ENCODE measurements around the gene NME2.
"Not testable (repeated sequence)": the region's sequence is repeated elsewhere in the genome, so short reads cannot be mapped to it uniquely, and the experiment has no call there.

The NME2 gene

GRCh38 chr17:51153210-51154072 is 12.8 kb upstream of the NME2 start, which contains the start of gene NME1:
NME1 (plus strand) TSS chr17:51153559; CDS start chr17:51155655, 2,096 bp downstream.
- DNase-seq, result peak; percentile 96 to 98

- no peak for DNase-seq
Measured at GRCh38 chr17:51154176-51154575, 12.0 kb upstream of the NME2 start.

- DNase-seq, result no peak
Measured at GRCh38 chr17:51155416-51155815, 10.8 kb upstream of the NME2 start.

- DNase-seq, result no peak
Measured at GRCh38 chr17:51159604-51160003, 6.6 kb upstream of the NME2 start.

- DNase-seq, result no peak
Measured at GRCh38 chr17:51161541-51161940, 4.7 kb upstream of the NME2 start.

DNA sequence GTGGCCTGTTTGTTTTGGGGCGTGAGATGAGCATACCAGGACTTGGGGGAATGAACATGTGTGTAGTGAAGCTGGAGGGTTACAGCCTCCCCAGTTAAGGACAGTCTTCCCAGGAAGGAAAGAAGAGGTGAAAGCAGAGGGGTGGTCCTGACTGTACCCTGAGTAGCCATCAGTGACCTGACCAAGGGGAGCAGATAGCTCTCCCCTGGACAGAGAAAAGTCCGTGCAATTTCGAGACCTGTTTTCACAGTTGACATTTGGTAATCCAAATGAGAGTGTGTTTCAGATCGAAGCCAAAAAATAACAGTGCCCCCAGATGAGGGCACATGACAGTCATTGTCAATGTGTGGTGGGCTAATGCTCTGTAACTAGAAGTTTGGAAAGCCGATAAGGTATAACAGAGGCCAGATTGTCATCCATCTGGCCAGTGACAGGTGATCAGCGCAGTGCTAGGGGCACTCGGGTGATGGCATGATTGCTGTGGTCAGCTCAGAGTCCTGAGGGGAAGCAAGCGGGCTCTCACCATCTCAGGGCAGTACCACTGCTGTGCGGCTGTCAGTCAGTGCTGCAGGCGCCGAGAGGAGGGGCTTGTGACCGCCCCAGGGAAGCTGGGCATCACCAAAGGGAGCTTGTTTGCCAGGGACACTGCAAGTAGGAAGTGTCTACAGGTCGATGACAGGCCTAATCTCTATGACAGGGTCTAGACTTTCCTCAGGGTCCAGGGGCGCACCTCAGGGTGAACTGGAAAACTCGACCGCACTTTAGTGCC is 1.1 kb upstream of the NME2 start:
- peak; percentile 9 to 16 for DNase-seq

DNA sequence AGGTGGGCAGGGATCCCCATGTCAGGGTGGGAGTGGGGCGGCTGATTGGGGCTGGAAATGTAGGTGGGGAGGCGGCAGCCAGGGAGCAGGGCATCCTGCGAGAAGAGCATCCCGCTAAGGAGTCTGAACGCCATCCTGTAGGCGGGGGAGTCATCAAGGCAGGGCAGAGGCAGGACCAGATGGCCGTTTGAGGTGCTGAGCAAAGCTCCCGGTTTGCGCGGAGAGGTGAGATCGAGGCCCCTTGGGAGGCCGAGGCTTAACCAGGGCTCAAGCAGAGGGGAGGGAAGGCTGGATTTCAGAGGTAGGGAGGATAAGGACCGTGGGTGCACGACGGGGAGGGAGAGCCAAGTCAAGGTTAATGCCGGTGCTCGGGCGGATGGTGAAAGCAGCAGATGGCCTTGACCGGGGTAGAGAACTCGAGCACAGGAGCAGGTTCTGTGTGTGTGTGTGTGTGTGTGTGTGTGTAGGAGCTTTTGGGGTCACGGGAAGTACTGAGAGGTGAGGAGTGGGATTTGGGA is 472 bp upstream of the NME2 start:
- peak in 1 of 2 donors; percentile 36 for DNase-seq

GRCh38 chr17:51166987-51167931 is 1.0 kb downstream of the NME2 start:
- peak; percentile 80 for DNase-seq

DNA sequence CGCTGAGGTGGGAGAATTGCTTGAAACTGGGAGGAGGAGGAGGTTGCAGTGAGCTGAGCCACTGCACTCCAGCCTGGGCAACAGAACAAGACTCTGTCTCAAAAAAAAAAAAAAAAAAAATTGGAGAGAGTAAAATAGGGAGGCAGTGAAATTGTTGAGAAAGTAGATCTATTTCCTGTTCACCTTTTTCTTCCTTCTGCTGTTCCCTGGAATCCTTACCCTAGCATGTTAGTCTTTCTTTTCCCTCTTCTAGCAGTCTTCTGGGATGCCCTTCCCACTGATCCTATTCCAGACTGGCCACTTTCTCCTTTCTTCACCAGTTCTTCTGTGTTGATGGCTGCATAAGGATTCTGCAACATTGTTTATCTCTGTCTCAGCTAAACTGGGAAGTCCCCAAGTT is 3.1 kb downstream of the NME2 start:
- no peak for DNase-seq

GRCh38 chr17:51170736-51171135 is 4.5 kb downstream of the NME2 start:
- no peak for DNase-seq

GRCh38 chr17:51172030-51172429 is 5.8 kb downstream of the NME2 start:
- DNase-seq, result not testable (repeated sequence)

DNA sequence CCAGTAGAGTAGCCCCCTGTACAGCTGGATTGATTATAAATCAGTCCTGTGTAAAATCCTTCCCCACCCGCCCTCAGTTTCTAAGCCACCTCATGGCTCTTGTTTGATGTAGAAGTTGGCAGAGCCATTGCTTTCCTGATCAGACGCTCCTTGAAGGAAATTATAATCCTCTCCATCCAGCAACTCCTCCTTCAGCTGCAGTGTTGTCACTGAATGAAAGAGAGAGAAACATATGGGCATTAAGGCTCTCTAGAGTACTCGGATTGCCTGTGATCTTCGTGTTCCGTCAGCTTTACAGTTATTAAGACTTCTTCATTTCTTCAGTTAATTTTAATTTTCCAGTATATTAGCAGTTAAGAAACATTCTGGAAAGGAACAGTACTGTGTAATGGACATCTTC is 14.3 kb downstream of the NME2 start:
- no peak for DNase-seq

GRCh38 chr17:51184124-51184523 is 17.9 kb downstream of the NME2 start:
- DNase-seq, result no peak

DNA sequence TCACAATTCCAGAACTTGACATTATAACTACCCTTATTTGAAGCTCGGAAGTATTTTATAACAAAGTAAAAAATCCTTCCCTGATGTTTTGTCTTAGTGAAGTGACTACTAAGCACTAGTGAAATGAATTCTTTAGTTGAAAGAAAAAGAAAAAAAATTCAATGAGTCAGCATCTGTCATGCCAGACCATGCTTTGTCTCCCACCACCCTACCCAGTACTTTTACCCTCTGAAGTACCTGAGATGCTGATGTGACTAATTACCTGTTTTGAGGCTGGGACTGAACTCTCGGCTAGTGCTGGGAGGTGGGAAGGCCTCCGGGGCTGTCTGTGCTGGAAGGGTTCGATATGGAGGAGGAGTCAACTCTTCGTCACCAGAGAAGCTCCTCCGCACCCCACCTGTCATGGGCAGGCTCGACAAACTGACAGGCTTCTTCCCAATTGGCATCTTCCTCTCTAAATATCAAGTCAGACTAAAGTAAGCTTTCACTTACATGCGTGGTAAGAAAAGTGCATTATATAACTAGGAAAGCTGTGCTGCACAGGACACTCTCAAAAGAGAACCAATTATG is 19.6 kb downstream of the NME2 start:
- DNase-seq, result no peak

DNA sequence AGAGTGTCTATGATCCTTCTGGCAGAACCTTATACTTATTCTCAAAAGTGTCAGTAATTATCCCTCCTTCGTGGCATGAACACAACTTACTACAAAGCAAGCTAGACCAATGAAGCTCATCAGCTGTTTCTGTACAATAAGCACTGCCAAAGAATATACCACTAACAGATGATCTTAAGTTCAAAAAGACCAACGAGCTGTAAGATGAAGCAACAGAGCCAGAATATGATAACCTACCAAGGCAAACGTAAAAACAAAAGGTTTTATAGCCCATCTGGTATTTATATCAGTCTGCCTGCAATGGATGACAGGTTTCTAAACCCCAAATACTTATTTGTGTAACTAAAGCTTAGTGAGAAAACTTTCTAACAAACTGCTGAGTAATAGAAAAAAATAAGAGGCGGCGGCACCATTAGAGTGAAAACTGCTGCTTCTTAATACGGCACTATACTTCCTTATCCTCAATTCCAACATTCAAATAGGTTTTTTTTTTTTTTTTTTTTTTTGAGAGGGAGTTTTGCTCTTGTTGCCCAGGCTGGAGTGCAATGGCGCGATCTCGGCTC is 22.1 kb downstream of the NME2 start:
- no peak for DNase-seq

GRCh38 chr17:51189162-51189561 is 23.0 kb downstream of the NME2 start:
- DNase-seq, result no peak

GRCh38 chr17:51189628-51190027 is 23.4 kb downstream of the NME2 start:
- DNase-seq, result no peak

DNA sequence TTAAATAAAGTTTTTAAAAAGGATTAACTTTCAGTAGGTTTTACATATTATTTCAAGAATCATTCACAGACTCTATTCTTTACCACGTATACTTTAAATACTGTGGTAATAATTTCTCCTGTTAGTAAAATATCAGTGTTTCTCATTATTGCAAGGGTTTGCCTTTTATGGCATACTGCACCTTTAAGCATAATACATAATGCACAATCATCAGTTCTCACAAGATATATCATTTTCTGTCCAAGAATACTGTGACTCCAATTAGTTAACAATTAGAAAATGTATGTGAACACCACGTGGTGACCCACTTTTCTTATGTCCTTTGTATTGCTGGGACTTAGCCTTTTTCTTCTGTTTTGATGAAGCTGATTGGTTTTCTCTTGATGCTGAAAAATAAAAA is 25.7 kb downstream of the NME2 start:
- no peak for DNase-seq

GRCh38 chr17:51197754-51198153 is 31.5 kb downstream of the NME2 start:
- DNase-seq, result no peak

DNA sequence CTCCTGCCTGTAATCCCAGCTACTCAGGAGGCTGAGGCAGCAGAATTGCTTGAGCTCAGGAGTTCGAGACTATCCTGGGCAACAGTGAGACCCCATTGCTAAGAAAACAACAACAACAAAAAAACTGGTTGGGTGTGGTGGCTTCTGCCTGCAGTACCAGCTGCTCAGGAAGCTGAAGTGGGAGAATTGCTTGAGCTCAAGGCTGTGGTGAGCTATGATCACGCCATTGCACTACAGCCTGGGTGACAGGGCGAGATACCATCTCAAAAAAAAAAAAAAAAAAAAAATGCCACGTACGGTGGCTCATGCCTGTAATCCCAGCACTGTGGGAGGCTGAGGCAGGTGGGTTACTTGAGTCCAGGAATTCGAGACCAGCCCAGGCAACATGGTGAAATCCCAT is 34.1 kb downstream of the NME2 start:
- no peak for DNase-seq

DNA sequence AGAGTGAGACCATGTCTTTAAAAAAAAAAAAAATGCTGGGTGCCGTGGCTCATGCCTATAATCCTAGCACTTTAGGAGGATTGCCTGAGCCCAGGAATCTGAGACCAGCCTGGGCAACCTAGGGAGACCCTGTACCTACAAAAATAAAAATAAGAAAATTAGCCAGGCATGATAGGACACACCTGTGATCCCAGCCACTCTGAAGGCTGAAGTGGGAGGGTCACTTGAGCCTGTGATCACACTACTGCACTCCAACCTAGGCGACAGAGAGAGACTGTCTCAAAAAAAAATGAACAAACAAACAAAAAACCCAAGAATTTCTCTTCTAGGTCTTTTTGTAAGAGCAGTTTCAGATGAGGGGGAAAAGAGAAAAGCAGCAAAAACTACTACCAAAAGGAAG is 34.6 kb downstream of the NME2 start:
- no peak for DNase-seq

DNA sequence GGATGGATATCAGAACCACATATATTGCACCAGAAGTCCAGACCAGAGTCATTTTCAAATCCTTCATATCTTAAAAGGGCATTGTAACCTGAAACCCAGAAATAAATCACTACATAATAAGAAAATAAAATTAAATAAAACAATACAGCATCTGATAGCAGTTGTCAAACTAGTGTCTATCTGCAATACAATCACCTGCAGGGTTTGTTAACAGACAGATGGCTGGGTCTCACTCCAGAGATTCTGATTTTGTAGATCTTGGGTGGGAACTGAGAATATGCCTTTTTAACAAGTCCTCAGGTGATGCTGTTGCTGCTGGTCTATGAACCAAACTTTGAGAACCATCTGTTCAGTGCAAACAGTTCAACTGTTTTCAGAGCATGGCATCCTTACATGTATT is 37.6 kb downstream of the NME2 start:
- DNase-seq, result no peak

All from stimulated activated CD4-positive, alpha-beta T cell treated with anti-CD3 and anti-CD28 coated beads, Interleukin-2, amount 100 ng/mL, for 24 hours (primary cell).